Thymus (tissue), 11 donors: Measurements from ENCODE around the gene ZFHX3. TPM values are rescaled to one million over a fixed set of nuclear protein-coding genes. Genes with fewer than 3 reads are reported as not detected.

ENCODE experiments used
- DNase-seq, 9 donors: peaks; one replicate each; pipeline ENCODE4 v3.0.0-alpha.2; 2013; ENCODE audit warnings: low spot score in 9 of 9, low read depth in 6 of 9, missing footprints in 1 of 9
- H3K27ac ChIP-seq, 2 donors: one replicate each; pipeline ENCODE4 v1.5.1; 2013; ENCODE audit warnings: control low read depth in 1 of 2, low read depth in 1 of 2, low read length in 1 of 2, mild to moderate bottlenecking in 1 of 2, moderate library complexity in 1 of 2
- H3K27me3 ChIP-seq, 2 donors: one replicate each; pipeline ENCODE4 v1.5.1; 2013; ENCODE audit warnings: low read length in 1 of 2; ENCODE audit not compliant: control insufficient read depth in 2 of 2, insufficient read depth in 1 of 2
- H3K36me3 ChIP-seq, 2 donors: one replicate each; pipeline ENCODE4 v1.5.1; 2013; ENCODE audit warnings: low read length in 1 of 2, mild to moderate bottlenecking in 1 of 2, moderate library complexity in 1 of 2; ENCODE audit not compliant: control insufficient read depth in 2 of 2, insufficient read depth in 2 of 2
- H3K4me1 ChIP-seq, 2 donors: one replicate each; pipeline ENCODE4 v1.5.1; 2013; ENCODE audit warnings: low read length in 2 of 2; ENCODE audit not compliant: control insufficient read depth in 2 of 2, insufficient read depth in 2 of 2
- H3K4me3 ChIP-seq, 2 donors: one replicate each; pipeline ENCODE4 v1.5.1; 2013; ENCODE audit warnings: low read length in 2 of 2, control low read depth in 1 of 2, mild to moderate bottlenecking in 1 of 2
- H3K9me3 ChIP-seq, 2 donors: one replicate each; pipeline ENCODE4 v1.5.1; 2013; ENCODE audit warnings: low read length in 1 of 2, mild to moderate bottlenecking in 1 of 2; ENCODE audit not compliant: control insufficient read depth in 2 of 2, insufficient read depth in 1 of 2
- WGBS: extraction: QIAGEN DNeasy Blood & Tissue Kit; methylation state at CpG from one replicate; pipeline ENCODE4 v1.1.7; 2013; 5-methylcytosine and 5-hydroxymethylcytosine counted together
- polyA plus RNA-seq: library from polyadenylated mRNA; stranded (reverse); fragments of 200-250 nt; gene quantifications from one replicate; pipeline ENCODE4 v1.2.3, GENCODE V29; 2013
- total RNA-seq: library from RNA; stranded (reverse); fragments of 120-200 nt; gene quantifications from one replicate; pipeline ENCODE4 v1.2.4, GENCODE V29; 2013
- donor health status: healthy.

The ZFHX3 gene
- total and polyA plus RNA-seq, 2 donors, result 0.90 to 1.9 TPM

DNA sequence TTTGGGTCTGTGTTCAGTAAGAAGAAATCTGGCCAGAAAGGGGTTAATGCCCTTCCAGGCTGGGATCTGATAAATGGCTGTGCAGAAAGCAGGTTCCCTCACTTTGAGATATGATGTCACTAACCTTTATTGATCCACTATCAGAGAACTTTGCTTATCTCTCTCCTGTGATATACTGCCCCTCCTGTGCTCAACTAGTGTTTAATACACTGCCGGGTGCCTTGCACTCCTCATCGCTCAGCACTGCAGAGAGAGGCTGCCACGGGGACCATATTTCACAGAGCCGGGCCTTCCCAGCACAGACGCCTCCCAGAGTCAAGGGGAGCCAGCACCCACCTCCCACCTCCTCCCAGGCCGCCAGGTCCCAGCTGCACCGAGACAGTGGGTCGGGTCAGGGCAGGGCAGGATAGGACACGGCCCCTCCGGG lies 20.2 kb downstream of the ZFHX3 start:
- Histone ChIP-seq H3K4me3 (no peak overlapping the region), H3K36me3 (no peaks in the 10 kb centered on the region), H3K27me3 (peaks cover 0 to 6% of the 10 kb centered on the region in 2 donors), H3K9me3 (no peaks in the 10 kb centered on the region), H3K4me1 (peaks cover 0 to 11% of the 10 kb centered on the region in 2 donors), H3K27ac (no peak overlapping the region)
- no peak for DNase-seq
- WGBS, result 95% methylated on average over 10 of the region's 10 CpGs

DNA sequence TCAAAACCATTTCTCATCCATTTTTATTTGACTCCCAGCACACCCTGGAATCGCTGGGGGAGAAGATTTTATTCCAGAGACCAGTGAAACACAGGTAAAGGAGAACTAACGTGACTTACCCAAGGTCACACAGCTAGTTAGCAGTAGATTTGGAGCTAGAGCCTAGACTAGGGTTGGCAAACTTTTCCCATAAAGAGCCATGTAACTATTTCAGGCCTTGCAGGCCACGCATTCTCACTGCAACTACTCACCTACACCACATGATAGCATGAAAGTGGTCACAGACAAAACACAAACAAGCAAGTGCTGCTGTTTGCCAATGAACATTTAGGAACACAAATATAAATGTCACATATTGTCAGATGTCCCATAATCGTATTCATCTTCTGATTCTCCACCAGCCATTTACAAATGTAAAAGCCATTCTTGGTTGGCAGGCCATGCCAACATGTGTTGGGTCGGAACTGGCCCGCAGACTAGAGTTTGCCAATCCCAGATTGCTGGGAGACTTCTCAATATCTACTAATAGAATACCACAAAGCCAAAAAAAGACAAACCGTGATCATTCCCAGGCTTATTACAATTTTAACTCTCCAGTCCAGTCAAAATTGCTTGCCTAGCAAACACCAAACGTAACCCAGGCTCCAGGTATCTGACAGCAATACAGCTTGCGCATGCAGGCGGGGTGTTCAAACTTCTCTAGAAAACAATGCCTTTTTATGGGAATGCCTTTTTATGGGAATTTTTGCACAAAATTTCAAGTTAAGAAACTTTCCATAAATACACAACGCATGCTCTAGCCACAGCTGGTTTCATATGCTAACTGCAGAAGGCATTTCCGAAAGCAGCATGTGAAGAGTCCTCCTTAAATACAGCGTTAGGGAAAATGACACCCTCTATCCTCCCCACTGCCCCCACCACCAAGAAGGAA lies 20.9 kb downstream of the ZFHX3 start:
- Histone ChIP-seq H3K36me3 (no peaks in the 10 kb centered on the region), H3K4me3 (no peak overlapping the region), H3K27me3 (peaks cover 0 to 2% of the 10 kb centered on the region in 2 donors), H3K9me3 (no peaks in the 10 kb centered on the region), H3K27ac (no peak overlapping the region), H3K4me1 (peaks cover 0 to 7% of the 10 kb centered on the region in 2 donors)
- no peak for DNase-seq
- WGBS, result 93% methylated on average over 13 of the region's 13 CpGs

GRCh38 chr16:73025856-73026210 lies 22.1 kb downstream of the ZFHX3 start:
- WGBS, result 91% methylated on average over 8 of the region's 8 CpGs

DNA sequence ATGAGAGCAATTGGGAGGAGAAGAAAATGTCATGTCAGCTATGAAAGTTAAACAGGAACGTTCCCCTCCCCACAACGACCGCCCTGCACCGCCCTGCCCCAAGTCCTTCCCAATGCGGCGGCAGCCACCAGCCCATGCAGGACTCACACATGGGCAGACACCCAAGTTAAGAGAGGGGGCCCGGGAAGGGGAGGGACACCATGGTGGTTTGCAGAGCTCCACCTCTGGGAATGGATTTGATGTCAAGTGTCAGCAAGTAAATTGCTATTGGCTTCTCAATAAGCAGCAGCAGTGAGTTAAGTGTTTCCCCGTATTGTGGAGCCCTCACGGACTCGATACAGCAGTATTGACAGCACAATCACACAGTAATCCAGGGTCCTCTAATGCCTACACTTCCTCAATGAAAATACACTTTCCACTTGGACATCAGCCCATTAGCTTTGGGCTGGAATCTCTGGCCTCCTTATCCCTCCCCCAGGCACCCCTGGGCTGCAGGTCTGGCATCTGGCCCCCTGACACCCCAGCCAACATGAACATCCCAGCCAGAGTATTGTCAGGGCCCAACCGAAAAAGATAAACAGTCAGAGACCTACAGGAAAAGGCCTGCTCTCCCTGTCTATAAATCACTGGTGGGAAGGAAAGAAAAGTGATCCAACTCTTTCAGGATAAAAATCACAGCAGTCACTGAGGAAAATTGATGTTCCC lies 22.6 kb downstream of the ZFHX3 start:
- Histone ChIP-seq H3K36me3 (no peaks in the 10 kb centered on the region), H3K4me1 (peaks cover 0 to 7% of the 10 kb centered on the region in 2 donors), H3K27ac (no peak overlapping the region), H3K9me3 (no peaks in the 10 kb centered on the region), H3K4me3 (no peak overlapping the region), H3K27me3 (no peaks in the 10 kb centered on the region)
- DNase-seq, result no peak
- 93% methylated on average over 11 of the region's 11 CpGs for WGBS

More at GRCh38 chr16:73025856-73026210, 22.1 kb downstream of the ZFHX3 start:
- no peak for DNase-seq
- Histone ChIP-seq H3K27ac (no peak overlapping the region), H3K36me3 (no peaks in the 10 kb centered on the region), H3K4me1 (peaks cover 0 to 7% of the 10 kb centered on the region in 2 donors), H3K27me3 (no peaks in the 10 kb centered on the region), H3K4me3 (no peak overlapping the region), H3K9me3 (no peaks in the 10 kb centered on the region)

GRCh38 chr16:73024571-73025105 lies 23.3 kb downstream of the ZFHX3 start:
- WGBS, result 96% methylated on average over 13 of the region's 13 CpGs
- Histone ChIP-seq H3K27ac (no peak overlapping the region), H3K4me1 (peaks cover 0 to 7% of the 10 kb centered on the region in 2 donors)

DNA sequence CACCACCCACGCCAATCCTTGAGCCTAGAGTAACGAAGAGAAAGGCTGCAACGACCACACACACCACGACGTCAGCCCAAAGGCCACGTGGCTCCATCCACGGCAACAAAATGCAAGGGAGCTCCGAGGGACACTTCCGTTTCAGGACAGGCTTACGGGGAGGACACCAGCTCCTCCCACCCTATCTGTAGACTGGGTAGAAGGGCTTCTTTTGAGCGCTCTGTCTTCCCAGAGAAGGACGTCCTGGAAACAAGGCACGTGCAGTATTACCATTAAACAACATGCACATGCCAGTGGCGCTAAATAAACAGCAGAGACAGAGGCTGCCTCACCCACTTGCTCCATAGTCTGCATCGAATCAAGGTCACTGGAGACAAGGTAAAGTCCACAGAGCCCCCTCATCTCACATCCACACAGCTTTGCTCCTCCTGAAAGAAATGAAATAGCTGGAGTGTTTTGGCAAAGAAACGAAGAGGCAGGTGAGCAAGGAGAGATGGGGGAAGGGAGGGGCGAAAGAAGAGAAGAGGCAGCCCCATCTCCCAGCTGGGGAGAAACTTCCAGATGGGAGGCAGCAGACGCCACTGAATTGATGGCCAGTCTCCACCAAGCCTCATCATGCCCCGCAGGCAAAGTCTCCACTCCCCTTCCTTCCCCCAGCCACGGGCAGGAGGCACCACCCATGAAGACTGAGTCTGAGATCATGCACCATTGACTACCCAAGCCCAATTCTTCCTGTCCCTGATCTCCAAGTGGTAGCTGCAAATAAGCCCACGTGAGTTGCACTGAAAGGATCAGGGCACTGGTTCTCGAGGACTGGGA lies 24.0 kb downstream of the ZFHX3 start:
- no peaks in the 10 kb centered on the region for H3K36me3 ChIP-seq
- WGBS, result 93% methylated on average over 22 of the region's 22 CpGs
- no peak overlapping the region for H3K4me3 ChIP-seq
- peaks cover 0 to 6% of the 10 kb centered on the region in 2 donors for H3K4me1 ChIP-seq
- no peaks in the 10 kb centered on the region for H3K27me3 ChIP-seq
- no peak overlapping the region for H3K27ac ChIP-seq
- DNase-seq, result no peak
- H3K9me3 ChIP-seq, result no peaks in the 10 kb centered on the region

More at GRCh38 chr16:73024571-73025105, 23.3 kb downstream of the ZFHX3 start:
- H3K9me3 ChIP-seq, result no peaks in the 10 kb centered on the region
- DNase-seq, result no peak
- H3K36me3 ChIP-seq, result no peaks in the 10 kb centered on the region
- H3K4me3 ChIP-seq, result no peak overlapping the region
- H3K27me3 ChIP-seq, result no peaks in the 10 kb centered on the region

- Histone ChIP-seq H3K4me1 (peaks cover 0 to 5% of the 10 kb centered on the region in 2 donors), H3K4me3 (no peak overlapping the region)
- DNase-seq, result no peak
Observed at GRCh38 chr16:73023320-73023719, 24.6 kb downstream of the ZFHX3 start.

DNA sequence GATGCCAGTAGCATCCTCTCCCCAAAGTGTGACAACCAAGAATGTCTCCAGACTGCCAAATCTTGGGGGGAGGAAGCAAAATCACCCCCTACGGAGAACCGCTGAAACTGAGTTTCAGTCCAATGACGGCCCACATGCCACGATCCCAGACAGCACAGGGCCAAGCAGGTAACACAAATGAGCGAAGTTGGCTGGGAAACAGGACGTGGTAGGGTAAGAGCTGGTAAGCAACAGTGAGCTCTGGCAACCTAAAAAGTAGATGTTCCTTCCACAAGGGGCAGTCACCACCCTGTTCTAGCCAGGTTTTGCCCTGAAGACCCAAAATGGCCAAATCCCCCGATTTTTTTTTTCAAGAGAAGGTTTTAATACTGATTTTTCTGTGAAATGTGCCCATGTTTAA lies 25.4 kb downstream of the ZFHX3 start:
- Histone ChIP-seq H3K9me3 (no peaks in the 10 kb centered on the region), H3K4me3 (no peak overlapping the region), H3K27ac (no peak overlapping the region), H3K27me3 (no peaks in the 10 kb centered on the region), H3K36me3 (no peaks in the 10 kb centered on the region), H3K4me1 (peaks cover 0 to 5% of the 10 kb centered on the region in 2 donors)
- 97% methylated on average over 7 of the region's 7 CpGs for WGBS
- DNase-seq, result no peak

More at GRCh38 chr16:73023320-73023719, 24.6 kb downstream of the ZFHX3 start:
- 98% methylated on average over 10 of the region's 10 CpGs for WGBS
- H3K36me3 ChIP-seq, result no peaks in the 10 kb centered on the region
- H3K27me3 ChIP-seq, result no peaks in the 10 kb centered on the region
- H3K27ac ChIP-seq, result no peak overlapping the region
- H3K9me3 ChIP-seq, result no peaks in the 10 kb centered on the region
